Activated CD4-positive, alpha-beta T cell treated with anti-CD3 and anti-CD28 coated beads, Interleukin-10, Interleukin-2, amounts not matched to agents 100 ng/mL and 50 ng/mL, durations not matched to agents 16 hours and 8 hours (primary cell): Measurements from ENCODE around the gene SLC15A3.
A peak's percentile ranks its signal among the peaks of the same experiment; 100 is the strongest.
"Not testable (repeated sequence)": the region's sequence is repeated elsewhere in the genome, so short reads cannot be mapped to it uniquely, and the experiment has no call there.

ENCODE experiments used
- DNase-seq: peaks from one replicate; pipeline ENCODE4 v3.0.0-alpha.2; 2020

Gene SLC15A3

DNA sequence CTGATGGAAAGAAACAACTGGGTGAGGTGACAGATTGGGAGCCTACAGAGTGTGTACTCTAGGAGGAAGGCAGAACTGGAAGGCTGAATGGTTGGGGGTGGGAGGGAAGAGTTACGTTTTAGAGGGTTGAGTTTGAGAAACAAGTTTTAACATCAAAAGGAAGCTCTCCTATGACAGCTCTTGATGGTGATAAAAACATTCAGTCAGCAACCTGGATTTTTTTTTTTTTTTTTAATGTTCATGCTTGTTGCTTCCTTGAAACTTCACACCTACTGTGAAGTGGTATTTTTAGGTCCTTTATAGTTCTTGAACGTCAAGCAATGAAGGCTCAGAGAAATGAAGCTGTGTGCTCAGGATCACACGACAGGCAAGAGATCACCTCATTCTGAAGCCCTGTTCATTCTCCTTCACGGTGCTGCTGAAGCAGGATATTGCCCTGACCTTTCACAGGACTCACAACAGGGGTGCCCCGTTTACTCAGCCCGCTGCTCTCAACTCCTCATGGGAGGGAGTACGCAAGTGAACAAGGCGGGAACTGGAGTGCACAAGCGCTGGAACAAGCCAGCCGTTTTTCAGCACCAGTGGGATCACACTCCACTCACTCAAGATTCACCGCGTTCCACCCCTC is 39.6 kb downstream of the SLC15A3 start:
- DNase-seq = no peak

DNA sequence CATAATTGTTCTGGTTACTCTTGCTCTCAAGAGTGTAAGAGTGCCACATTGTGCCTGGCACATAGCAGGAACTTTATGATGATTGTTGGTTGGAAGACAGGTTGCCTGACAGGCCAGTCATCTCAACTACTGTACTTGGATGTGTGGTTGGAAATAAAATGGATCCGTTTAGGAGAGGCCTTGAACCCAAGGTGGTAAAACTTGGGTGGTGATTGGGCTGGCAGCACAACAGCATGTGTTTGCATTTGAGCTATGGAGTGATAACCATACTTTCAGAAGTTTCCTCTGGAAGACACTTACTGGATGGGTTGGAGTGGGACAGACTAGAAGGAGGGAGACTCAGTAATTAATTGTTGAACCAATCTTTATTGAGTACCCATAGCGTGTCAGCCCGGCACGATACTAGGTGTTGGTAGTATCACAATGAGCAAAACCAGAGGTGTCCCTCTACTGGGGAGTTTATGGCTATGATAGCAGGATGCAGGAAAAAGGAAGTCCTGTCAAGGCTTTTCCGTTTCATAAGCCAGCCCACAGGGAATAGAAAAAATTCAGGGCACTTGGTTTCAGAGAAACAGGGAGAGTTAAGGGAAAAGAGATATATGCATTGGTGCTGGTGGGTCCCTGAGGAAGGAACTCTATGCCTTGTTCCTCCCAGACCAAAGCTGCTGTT is 41.1 kb downstream of the SLC15A3 start:
- no peak for DNase-seq

DNA sequence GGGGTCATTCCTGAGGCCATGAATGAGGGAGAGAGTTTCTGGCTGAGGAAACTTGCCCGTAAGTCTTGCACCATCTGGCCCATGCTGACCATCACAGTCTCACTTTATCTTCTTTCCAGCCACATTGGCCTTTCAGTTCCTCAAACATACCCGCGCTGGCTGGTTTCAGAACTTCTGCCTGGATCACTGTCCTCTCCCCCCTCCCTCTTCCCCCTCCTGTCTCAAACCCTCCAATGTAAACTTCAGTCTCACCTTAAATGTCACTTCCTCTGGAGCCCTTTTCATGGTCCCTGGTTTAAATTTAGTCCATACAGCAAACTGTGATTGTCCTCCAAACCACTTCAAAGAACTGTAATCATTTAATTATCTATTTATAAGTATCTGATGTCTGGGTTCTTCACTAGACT is 41.7 kb downstream of the SLC15A3 start:
- no peak for DNase-seq

DNA sequence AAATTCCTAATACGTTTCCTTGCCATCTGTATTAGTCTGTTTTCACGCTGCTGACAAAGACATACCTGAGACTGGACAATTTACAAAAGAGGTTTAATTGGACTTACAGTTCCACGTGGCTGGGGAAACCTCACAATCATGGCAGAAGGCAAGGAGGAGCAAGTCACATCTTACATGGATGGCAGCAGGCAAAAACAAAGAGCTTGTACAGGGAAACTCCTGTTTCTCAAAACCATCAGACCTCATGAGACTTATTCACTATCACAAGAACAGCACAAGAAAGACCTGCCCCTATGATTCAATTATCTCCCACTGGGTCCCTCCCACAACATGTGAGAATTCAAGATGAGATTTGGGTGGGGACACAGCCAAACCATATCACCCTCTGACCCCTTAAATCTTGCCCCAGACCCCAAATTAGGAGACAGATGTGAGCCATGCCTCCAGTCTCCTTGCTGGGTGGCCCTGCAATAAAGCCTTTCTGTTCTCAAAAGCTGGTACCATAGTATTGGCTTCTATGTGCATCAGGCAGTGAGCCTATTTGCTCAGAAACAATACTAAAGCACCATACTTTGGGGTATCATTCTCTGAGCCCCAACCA is 42.2 kb downstream of the SLC15A3 start:
- DNase-seq = not testable (repeated sequence)

DNA sequence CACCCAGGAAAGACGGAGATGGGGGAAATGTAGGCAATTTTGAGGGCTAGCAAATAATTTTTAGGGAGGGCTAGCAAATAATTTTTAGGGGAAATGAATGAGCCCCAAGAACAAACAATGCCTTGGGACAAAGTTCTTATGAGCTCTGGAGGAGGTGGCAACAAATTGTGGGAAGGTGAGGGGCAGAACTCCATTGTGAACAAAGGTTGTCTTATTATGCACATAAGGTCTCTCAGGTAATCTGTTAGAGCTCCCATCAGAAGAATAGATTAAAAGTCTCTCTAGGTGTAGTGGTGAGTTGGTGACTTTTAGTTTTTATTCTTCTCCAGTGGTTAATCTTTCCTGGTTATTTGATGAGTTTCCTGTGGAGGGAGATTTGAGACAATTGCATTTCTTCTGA is 43.2 kb downstream of the SLC15A3 start:
- no peak for DNase-seq

DNA sequence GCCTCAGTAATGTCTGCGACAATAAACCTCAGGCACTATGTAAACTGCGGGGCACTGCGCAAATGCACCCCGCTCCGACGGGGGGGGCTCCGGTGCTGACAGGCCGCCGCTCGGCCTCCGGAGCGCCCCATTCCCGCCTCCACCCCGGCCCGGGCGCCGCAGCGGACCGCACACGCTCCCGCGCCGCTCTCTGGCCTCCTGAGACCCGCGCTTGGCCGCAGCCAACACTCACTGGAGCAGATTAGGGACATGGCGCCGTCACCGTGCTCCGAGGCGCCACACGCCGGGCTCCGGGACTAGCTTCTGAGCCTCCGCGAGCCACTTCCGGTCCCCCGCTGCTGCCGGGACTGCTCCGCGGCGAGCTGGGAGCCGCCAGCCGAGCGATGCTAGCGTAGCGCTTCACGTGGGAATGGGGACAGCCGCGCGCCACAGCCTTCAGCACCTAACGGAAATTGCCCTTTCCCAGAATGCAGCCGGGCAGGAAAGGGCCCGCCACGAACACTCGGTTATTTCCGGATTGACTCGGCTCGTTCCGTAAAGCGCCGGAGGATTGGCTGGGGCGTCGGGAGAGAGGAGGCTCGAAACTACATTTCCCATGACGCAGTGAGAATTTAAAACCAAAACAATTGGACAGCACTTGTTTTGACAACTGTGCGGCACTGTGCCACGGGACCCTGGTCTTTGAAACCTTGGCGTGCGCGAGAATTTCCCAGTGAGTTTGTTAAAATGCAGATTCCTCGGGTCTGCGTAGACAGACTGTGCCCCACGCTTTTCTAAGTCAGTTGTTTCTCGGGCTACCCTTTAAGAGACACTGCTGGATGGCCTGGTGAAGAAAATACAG is 45.6 kb downstream of the SLC15A3 start, which contains the start of gene PRPF19:
PRPF19 (minus strand) TSS at position 454 of the 841 bp plus-strand sequence; CDS start at position 251, 203 bp downstream.
- DNase-seq = peak; percentile 99

DNA sequence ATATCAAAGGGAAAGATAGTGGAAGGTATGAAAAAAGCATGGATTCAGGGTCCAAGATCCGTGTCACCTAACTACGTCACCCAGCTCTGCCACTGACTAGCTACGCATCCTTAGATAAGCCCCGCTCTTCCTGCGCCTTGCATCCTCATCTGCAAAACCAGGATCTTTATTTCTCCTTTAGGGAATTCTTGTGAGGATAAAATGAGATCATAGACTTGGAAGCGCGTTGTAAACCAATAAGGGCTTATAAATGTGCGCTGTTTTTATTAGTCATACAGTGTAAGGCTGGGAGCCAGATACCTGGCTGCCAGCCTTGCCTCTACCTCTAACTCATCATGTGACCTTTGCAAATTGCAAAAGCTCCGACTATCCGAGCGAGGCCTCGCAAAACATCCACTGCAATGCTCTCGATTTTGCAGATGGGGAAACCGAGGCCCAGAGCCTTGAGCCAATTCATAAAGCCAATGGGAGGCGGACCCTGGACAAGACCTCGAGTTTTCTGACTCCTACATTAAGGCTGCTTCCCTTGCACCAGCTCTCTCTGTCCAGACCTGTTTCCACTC is 46.3 kb downstream of the SLC15A3 start:
- peak; percentile 30 for DNase-seq

DNA sequence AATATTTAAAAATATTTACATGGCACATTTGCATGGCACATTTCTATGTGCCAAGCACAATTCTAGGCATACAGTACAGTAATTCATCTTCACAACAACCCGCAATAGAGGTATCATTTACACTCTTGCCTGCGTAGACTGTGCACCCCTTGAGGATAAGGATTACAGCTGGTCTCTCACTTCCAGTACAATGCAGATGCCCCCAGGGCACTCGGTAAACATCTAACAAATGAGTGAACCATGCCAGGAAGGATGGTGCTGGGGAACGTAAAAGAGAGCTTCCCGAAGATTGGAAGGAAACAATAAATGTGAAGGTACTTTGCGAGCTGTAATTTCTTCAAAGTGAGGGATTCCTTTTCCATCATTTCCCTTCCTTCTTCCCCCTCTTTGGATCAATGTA is 46.9 kb downstream of the SLC15A3 start:
- DNase-seq = no peak

DNA sequence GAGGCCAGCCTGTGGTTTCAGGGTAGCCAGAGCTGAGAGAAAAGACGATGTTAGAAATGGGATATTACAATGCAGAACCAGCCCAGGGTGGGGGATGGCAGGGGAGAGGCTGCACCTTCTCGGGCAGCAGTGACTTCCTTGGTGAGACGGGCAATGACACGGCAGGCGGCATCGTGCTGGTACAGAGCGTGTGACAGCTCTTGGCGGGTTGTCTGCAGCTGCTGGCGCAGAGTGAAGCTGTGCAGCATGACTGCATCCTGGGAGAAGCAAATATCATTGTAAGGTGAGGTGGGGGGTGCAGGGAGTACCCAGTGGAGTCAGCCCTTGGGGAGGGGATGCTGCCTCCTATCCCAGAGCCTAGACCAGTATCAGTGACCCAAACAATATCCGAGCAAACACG is 49.4 kb downstream of the SLC15A3 start:
- no peak for DNase-seq

DNA sequence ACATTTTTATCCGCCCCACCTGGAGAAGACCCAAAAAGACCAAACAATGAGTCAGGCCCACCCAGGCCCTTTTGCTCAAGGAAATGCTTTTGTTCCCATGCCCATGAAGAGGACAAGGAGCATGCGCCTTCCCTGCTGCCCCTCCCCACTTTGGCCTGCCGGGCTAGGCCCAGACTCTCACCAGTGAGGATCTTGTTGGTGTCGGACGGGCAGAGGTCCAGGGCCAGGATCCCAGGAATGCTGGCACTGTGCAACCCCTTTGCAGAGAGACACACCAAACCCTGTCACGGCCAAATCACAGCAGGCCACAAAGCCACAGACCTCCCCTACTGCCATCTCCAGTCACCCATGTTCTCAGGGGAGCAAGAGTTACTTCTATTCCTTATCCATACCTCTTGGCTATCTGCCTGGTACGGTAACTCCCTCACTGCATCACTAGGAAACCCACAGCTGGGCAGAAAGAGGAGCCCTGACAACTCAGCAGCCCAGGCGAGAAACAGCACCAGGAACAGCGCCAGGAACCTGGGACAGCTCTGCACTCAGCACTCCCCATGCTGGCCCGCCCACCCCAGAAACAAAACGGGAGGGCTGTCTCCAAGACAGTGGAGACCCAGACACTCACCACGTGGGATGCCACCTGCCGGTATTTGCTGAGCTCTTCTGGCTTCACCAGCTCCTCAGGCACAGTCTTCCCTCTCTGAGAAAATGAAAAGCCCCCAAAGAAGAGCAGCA is 51.1 kb downstream of the SLC15A3 start:
- no peak for DNase-seq

DNA sequence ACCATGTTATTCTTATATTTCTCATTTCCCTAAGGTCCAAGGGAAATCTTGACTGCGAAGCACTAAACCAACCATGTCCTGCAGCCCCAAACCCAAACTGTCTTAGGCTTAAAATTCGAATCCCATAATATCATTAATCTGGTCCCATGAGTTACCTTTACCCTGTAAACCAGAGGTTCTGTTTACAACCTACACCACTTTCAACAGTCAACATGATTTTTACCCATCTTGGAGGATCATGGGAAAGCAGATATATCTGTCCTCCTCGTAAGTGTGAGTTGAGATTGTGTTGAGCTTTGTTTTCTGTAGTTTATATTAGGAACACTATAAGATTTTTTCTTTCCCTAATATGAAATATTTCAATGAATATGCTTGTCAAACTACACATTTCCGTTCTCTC is 52.0 kb downstream of the SLC15A3 start:
- no peak for DNase-seq

DNA sequence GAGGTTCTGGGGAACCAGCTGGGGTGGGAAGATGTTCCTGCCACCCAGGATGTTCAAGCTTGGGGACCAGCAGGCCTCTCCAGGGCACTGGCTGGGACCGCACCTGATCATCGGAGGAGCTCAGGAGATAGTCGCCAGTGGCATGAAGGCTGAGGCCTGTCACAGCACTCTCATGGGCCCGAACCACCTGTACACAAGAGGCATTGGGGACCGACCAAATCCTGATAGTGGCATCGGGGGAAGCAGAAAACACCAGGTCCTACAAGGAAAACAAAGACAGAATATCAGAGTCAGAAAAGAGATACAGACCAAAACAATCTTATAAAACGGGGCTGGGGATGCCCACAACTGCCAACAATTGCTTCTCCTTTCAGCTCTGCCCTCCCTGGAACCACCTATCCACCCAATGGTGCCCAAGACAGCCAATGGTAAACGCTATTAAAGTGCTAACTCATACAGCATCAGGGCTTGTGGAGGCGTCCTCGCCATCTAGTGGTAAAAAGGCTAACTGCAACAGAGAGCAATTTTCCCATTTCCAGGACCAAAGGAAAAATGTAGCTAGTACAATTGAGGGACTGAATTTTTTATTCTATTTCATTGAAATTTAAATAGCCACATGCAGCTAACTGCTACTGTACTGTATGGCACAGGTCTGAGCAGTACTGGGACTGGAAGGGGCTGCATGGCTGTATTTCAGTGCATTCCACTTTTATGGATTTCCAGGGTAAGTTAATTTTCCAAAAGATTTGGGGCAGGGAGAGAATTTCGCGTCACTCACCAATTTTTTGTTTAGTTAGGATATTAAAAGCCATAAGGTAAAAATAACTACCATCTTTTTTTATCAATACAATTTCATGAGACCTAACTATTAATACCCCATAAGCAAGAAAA is 52.7 kb downstream of the SLC15A3 start:
- peak; percentile 59 for DNase-seq

DNA sequence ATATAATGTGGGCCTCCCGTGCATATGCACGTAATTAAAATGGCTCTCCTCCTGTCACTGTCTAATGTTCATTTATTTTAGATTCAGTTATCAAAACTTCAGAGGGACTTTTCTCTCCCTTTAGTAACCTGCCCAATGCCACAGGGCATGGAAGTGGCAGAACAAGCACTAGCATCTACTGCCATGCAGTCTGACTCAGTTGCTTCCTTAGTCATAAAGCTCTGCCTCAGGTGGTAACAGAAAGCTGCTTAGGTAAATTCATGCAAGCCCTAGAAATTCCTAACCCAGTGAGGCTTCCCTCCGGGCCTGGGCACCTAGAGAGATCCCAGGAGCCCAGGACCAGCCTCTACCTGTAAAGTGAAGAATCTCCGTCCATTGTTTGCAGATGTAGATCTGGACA is 54.5 kb downstream of the SLC15A3 start:
- DNase-seq = no peak

DNA sequence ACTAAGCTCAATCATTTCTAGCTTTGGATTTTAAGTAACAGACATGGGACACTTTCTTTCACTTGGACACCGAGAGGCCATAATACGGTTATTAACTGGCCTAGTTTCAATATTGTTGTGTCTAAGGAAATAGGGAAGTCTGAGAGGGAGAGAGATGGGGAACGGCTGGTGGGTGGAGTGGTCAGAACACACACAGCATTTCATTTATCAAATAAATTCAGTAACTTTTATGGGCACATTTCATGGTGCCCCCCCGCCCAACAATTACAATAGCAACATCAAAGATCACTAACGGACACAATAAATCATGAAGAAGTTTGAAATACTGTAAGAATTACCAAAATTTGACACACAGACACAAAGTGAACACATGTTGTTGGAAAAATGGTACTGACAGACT is 56.3 kb downstream of the SLC15A3 start:
- DNase-seq = no peak

DNA sequence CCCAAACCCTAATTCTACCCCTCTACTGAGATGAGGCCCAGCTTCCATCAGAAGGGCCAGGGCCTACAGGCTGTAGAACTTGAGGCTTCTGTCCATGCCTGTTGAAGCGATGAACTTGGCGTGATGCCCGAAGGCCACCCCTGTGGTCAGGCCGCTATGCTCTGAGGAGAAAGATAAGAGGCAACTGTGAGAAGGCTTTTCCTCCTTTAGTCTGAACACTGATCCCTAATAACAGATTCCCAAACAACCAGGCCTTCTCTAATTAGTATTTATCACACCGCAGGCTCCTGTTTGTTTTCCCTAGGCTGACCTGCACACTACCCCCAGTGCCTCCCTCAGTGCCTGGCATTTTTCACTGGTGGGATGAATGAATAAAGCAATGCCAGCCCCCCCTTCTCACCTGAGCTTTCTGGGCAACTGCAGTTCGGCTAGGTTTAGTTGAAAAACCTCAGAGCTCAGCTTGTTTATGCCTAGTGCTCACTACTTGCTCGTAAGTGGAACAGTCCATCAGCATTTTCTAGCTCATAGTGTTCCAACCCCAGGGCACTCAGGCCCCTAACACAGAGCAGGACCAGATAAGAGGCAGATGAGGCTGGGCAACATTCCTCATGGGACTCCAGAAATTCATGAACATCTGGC is 60.8 kb downstream of the SLC15A3 start:
- DNase-seq = no peak

DNA sequence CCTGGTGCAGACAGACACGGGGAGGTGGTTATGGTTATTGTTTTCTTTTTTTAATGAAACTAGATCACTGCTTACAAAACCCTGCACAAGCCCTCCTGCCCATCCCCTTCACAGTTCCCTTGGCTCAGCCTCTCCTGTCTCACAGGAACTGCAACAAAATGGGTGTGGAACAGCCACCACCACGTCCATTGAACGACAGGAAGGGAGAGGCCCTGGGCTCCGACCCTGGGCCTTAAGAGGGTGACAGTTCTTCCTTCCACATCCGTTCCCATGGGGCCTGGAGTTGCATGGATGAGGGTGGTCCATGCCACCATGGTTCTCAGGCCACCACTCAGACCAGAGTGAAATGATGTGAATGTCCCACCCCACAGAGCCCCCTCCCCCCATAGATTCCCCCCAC is 61.3 kb downstream of the SLC15A3 start:
- no peak for DNase-seq

DNA sequence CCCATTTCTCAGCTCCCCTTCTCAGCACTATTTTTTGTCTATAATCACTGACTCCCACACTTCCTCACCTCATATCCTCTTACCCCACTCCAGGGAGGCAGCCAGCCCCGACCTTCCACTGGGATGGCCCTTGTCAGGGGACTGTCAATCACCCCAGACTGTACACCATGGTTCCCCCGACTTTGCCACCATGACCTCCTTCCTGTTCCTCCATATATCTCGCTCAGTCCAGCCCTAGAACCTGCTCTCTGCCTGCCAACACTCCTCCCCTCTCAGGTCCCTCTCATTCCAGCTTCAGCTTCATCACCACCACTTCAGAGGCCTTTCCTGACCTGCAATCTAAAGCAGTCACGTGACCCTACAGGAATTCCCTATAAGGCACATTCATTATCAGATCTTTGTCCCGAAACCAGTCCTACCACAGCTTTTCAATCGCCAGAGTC is 62.1 kb downstream of the SLC15A3 start:
- DNase-seq = no peak

DNA sequence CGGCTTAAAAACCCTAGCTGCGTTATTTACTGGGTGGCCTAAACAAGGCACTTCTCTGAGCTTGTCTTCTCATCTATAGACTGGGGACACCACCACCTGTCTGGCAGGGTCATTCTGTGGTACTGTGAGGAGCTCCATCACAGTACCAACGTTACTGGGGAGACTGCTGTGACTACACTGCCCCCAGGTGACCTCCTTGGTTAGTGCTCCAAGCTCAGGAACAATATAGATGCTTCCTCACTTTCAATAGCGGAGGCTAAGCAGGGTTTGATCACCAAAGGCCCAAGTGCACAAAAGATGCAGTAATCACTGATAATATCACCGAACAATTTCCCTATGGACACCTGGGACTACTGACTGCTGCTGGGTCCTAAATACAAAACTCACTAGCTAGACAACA is 64.4 kb downstream of the SLC15A3 start:
- DNase-seq = peak; percentile 45
